CD4-positive, alpha-beta T cell treated with Interleukin-6 for 4 hours (primary cell): ENCODE measurements around the gene COL28A1.
A peak's percentile ranks its signal among the peaks of the same experiment; 100 is the strongest.
"Not testable (repeated sequence)": the region's sequence is repeated elsewhere in the genome, so short reads cannot be mapped to it uniquely, and the experiment has no call there.

Experiments
- DNase-seq: peaks from one replicate; pipeline ENCODE4 v3.0.0-alpha.2; 2020; ENCODE audit warnings: mixed read lengths

COL28A1 gene

DNA sequence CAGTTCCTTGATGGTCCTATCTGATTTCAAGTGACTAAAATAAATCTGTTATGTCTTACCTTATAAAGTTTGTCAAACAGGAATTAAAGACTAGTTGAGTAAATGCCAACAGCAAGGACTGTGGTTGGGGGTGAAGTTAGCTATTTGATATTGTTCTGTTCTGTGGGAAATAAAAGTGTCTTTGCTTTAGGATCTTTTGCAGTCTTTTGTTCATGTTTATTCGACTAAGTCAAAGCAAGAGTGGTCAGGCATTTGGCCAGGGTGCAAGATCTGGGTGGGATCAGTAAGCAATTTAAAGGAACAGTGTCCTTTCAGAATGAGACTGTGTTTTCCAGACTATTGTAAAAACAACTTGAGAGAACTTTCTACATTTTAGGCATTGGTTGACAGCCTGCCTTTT, at the start of gene COL28A1:
Gene COL28A1 (minus strand): TSS at position 183 of the 400 bp plus-strand sequence. CDS start 2,998 bp downstream, outside the sequence.
- no peak for DNase-seq

DNA sequence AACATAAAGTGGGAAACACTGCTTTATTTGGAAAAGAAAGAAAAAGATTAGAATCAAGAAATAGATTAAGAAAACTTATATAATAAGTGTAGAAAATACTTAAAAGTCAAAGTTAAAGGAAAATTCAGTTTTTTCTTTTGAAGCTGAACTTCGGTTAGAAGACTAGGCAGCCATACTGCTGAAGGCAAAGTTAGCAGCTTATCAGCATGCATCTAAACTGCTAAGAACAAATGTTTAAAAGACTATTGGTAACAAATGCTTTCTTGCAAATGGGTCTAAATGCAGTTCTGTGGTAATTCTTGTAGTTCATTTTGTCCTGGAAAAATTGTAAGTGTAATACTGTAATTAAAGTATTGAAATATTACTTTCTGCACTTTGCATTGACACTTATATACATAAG, 49.0 kb upstream of the COL28A1 start:
- no peak for DNase-seq

DNA sequence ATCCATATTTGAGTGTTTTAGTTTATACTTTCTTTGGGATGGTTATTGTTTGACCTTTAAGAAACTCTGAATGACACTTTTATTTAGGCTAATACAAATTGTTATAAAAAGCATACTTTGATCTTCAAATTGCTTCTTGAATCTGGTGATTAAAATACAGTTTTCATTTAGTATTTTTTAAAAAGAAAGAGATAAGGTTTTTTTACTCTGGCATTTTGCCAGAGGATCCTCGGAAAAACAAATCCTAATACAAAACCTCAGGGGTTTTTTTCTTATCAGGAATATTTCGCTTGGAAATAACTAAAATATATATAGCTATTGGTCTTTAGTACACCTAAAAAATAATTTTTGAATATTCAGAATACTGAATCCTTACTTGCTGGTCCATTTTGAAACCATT, 48.1 kb upstream of the COL28A1 start:
- no peak for DNase-seq

DNA sequence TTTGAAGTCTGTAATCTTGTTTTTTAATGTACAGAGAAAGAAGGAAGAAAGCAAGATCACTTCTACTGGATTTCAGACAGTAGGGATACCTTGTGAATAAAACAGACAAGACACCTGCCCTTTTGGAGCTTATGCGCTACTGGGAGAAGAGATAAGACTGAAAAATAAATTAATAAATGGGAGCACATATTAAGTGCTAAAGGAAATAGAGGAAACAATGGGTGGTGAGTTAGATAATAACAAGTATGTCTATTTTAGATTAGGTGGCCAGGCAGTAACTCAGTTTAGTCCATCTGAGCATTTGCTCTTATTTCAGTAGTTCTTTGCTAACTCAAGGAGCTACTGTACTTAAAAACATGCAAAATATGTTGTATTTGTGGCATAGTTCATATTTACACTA, 46.9 kb upstream of the COL28A1 start:
- no peak for DNase-seq

DNA sequence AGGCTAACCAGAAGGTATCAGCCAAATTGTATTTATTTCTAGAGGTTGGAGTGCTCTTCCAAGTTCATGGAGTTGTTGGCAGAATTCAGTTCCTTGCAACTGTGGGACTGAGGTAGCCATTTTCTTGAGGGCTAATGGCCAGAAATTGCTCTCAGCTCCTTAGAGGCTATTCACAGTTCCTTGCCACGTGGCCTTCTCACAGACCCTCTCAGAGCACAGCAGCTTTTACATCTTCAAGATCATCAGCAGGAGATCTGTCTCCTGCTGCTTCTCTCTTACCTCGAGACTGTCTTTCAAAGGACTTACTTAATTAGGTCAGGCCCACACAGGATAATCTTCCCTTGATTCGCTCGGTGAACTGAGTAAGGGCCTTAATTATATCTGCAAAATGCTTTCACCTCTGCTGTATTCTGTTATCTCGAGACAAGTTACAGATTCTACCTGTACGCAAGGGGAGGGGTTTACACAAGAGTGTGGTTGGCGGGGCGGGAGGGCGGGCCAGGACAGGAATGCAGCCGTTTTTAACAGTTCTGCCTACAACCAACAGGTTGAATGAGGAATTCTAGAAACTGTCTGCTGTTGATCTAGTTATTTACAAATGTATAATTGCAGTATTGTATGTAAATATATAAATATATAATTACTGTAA, 46.0 kb upstream of the COL28A1 start:
- no peak for DNase-seq

DNA sequence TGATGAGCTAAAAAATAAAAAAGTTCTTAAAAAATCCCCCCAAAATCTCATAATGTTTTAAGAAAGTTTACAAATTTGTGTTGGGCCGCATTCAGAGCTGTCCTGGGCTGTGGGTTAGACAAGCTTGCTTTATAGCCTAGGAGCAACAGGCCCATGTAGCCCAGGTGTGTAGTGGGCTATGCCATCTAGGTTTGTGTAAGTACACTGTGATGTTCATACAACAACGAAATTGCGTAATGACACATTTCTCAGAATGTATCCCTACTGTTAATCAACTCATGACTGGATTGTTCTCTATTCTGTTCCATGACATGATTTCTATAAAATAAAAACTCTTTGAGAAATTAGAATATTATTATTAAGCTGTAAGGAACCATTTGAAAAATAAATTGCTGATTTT, 44.0 kb upstream of the COL28A1 start:
- no peak for DNase-seq

DNA sequence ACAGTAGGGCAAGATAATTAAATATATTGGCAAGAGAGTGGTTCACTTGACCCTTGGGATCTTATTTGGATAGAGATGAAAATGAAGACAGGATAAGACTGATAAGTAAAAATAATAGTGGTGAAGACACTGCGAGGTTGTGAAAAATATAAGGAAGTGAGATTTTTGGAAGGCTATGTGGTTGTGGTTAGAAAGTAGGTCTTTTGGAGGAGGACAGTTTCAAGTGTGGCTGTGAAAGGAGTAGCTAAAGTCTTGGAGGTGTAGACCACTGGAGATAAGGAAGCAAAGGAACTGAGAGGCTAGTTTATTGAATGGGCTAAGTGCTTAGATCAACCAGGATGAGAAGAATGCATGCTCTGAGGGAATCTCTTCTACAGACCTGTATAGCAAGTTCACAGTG, 42.2 kb upstream of the COL28A1 start:
- no peak for DNase-seq

DNA sequence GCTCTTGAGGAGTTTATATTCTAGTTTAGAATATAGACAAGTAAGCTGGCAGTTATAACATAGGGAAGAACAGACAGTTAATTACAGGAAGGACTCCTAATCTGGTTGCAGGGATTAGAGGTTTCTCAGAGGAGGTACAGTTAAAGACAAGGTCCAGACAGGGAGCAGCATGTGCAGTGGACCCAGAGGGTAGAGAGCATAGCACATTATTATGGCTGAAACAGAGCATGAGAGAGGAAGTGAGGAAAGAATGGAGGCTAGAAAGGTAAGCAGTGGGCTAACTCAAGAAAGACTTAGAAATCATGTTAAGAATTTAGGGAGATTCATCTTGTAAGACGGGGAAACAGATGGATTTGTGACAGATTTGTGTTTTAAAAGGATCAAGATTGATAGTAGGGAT, 40.7 kb upstream of the COL28A1 start:
- no peak for DNase-seq

DNA sequence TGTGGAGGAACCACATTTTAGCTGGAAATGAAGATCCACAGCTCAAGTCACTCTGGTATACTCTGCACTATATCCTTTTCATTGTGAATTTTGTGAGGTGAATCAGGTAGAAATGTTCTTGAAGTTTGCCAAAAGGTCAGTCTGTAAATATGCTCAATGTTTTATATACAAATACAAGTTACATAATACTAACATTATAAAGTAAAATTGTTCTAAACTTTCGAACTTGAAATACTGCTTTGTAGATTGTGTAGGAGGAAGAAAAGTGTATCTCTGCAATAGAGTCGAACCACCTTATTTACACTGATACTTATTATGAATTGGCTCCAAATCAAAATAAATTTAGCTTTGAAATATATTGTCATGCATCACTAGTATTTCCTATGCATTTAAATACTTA, 38.0 kb upstream of the COL28A1 start:
- DNase-seq = no peak

DNA sequence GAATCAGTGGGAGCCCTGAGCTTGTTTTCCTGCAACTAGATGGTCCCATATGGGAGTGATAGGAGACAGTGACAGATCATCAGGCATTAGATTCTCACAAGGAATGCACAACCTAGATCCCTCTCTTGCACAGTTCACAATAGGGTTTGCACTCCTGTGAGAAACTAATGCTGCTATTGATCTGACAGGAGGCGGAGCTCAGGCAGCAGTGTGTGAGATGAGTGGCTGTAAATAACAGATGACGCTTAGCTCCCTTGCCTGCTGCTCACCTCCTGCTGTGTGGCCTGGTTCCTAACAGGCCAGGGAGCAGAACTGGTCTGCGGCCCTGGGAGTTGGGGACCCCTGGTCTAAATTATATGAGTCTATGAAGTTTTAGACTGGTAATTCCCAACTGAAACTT, 34.9 kb upstream of the COL28A1 start:
- no peak for DNase-seq

DNA sequence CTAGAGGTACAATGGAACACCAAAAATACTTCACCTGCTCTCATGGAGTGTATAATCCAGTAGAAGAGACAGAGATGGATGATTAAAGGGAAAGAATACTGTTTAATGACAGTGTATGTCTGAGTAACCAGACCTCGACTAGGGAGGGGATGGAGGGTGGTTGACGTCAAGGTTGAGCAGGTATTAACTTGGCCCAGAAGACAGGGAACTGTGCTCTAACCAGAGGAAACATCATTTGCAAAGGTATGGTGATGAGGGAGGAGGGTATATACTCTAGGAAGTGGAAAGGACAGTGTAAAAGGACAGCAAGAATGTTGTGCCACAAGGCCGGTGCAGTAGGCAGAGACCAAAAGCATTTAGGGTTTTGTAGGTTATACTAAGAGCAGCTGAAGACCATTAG, 33.9 kb upstream of the COL28A1 start:
- DNase-seq = no peak

DNA sequence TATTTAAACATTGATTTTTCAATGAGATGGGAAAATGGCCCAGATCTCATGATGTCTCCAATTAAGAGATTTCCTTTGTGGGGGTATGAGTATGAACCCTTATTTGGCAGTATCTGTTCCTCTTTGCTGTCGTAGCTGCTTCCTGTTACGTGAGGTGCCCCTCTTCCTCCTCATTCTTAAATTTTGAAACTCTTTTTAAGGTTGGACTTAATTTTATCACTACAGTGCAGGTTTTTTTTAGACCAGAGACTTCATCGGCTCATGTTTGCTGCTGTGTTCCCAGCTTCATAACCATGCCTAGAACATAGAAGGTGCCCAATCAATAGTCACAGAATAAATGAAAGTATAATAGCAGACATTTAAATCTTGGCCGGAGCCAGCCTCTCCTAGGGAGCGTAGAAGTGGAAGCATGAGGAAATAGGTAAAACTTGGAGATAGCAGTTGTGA, 33.4 kb upstream of the COL28A1 start:
- peak; percentile 17 for DNase-seq

DNA sequence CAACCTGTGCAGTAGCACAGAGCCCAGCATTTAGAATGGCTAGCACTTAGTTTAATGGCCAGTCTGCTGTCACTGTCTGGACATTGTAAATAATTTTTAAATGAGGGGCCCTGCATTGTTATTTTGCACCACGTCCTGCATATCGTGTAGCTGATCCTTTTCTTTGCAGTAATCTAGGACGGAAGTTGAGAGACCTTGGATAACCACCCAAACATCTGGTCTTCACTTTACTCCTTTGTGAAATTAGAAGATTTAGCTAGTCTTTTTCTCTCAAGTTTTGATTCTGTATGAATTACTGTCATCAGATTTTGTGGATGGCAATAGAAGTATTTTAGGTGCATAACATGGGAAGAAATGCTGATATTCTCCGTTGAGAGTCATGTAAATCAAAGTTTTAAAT, 32.9 kb upstream of the COL28A1 start:
- DNase-seq = no peak

DNA sequence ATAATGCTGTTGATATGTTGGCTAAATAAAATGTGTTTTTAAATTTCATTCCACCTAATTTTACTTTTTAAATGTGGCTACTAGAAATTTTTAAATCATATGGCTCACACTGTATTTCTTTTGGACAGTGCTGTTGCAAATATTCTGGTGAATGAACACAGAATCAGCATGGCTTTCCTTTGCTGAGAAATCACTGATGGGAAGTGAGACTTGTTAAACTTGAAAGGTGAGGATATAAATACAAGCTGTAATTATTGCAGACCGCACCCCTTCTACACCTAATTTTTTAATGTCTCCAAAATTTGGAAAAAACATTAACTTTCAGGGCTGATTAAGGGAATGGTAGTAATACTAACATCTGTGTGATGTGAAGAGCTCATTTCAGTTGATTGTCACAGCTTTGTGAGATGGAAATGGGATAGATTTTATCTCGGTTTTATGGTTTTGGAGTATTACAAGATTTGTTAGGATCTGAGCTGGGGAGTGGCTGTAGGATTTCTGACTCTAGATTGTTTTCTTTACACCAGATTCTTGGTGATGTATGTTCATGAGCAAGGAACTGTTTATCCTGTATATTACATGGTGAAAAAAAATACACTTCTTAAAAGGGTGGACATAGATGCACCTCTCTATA, 32.3 kb upstream of the COL28A1 start:
- DNase-seq = no peak

DNA sequence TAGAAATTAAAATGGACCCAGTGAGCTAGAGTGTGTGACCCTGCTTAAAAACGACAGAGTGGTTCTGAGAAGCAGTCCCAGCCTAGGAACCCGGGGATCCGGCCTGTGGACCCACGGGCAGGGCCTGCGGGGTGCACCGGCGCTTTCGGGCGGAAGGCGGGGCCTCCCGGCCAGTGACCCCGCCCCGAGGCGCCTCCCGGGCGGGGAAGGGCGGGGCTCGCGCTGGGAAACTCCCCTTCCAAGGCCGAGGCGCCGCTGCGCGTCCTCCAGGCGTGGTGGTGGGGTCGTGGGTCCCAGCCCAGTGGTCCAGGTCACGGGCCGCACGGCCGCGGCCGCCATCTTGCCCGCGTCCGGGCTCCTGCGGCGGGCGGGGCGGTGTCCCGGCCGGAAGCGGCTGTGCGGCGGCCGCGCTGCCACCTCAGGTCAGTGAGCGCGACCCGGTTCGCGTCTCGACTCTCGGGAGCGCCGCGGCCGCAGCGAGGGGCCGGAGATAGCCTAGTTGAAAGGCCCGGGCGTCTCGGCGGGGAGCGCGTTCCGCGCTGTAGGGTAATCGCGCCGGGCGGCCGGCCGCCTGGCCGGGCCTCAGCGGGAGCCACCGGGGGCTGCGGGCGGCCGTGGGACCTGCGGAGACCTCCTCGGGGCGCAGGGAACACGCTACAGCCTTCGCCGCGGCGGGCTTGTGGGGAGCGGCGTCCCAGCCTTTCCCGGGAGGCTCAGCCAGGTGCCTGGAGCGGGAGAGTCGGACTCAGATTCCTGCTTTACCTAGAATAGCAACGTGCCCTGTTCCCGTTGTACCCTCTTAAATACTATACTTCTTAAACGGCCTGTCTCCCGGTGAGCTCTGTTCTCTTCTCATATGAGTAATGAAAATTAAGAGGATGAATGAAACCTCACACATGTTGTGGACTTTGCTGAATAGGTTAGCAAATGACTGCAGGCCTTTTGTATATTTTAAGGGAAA, 31.3 kb upstream of the COL28A1 start, which contains the start of gene MIOS:
Gene MIOS (plus strand): TSS at position 234 of the 961 bp plus-strand sequence. CDS start 5,592 bp downstream, outside the sequence.
- DNase-seq = peak; percentile 83

DNA sequence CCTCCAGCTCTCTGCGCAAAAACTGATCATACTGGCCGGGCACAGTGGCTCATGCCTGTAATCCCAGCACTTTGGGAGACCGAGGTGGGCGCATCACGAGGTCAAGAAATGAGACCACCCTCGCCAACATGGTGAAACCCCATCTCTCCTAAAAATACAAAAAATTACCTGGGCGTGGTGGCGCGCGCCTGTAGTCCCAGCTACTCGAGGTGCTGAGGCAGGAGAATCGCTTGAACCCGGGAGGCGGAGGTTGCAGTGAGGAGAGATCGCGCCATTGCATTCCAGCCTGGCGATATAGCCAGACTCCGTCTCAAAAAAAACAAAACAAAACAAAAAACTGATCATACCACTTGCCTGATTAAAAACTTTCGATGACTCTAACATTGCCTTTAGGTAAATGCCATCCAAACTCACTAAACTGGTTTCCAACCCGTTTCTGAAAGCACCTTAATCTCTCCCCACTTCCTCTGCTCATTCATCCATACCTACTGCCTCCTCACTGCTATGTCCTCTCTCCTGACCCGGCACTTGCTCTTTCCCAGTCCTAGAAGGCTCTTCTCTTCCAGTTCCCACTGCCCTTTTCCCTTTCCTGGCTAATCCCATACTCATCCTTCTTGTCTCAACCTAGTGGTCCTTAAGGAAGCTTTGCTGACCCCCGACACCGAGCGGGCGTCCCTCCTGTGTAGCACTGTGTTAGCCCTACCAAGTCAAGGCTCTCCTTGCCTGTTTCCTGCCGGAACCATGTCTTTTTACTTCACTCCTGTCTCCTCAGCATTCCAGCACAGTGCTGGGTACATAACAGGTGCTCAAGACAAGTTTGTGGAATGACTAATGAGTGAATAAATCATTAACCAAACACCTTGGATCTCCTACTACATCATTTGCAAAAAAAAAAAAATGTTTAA, 30.3 kb upstream of the COL28A1 start:
- DNase-seq = no peak

DNA sequence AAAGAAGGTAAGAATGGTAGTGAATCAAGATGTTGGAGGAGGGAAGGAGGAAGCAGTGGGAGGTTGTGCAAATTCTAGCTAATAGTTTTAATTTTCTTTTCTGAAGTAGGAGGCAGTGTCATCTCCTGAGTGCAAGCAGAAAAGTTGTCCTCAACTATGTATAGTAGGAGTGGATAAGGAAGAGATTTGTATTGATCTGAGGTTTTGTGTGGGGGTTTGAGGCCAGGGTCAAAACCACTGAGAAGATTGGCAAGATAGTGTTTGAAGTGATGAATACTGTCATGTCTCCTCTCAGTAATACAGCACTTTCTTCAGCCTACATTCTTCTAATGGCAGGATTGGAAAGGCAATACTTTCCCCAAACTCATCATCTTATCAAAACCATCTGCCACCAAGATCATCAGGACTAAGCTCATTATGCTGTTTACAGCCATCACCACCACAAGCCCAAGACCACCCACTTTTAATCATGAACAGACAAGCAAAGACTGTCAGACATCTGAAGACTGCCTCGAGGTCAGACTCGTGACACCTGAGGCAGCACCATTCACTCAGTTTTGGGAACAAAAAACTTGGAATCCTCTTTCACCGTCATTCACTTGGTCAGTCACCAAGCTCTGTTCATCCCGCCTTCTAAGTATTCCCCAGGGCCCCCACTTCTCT, 29.5 kb upstream of the COL28A1 start:
- DNase-seq = no peak

DNA sequence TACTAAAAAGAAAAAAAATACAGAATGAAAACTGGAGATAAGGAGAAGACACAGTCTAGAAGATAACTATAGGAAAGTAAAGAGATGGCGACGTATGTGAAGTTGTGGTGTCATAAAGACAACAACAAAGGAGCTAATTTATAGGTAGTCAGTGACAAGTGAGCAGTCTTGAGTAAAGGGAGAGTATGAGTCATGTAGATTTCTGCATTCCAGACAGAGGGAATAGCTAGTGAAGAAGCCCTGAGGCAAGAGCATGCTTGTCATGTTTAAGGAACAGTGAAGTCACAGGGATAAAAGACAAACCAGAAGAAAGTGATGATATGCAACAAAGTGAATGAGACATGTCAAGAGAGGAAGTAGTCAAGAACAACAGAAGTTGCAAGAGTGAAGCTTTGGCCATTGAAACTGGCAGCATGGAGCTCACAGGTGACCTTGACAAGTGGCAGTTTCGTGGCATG, 28.7 kb upstream of the COL28A1 start:
- DNase-seq = no peak

DNA sequence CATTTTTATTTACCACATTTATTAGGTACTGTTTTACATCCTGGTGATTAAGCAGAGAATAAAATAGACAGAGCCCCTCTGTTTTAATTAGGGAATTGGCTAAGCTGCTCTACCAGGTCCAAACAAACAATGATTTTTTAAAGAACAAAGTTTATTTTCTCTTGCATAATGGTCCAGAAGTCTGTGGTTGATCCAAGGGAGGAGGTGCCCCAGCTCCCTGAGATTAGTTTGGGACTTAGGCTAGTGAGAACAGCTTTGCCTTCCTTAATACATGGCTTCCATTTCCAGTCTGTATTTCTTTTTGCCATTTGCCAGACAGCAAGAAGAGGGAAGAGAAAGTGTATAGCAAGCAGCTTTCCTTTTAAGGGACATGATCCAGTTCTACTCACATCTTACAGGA, 28.1 kb upstream of the COL28A1 start:
- no peak for DNase-seq

DNA sequence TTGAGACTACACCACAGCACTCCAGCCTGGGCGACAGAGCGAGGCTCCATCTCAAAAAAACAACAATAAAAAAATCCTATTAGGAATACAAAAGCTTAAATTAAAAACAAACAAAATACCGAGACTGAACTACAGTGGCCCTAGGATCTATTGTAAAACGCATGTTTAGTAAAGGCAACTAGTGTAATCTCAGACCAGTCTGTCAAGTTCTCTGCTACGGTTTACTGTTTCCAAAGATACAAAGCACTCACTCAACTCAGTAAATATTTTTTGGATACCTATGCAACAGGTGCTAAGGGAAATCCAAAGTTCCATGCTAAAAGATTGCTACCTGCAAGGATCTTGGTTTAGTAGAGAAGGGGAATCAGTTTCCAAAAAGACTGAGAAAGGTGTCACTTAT, 27.6 kb upstream of the COL28A1 start:
- no peak for DNase-seq

DNA sequence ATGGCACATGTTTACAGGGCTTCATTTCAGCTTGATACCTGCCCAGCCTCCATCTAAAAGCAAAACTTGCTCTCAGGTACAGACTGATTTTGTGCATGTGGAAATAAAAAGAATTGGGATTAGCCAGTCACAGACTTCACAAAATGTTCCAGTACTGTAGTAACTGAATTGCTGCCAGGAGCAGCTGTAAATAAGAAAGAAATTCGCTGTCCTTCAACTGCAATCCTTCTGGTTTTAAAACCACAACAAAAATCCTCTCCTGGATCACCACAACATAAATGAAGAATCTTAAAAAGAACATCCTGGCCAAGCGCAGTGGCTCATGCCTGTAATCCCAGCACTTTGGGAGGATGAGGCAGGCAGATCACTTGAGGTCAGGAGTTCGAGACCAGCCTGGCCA, 27.1 kb upstream of the COL28A1 start:
- DNase-seq = no peak

DNA sequence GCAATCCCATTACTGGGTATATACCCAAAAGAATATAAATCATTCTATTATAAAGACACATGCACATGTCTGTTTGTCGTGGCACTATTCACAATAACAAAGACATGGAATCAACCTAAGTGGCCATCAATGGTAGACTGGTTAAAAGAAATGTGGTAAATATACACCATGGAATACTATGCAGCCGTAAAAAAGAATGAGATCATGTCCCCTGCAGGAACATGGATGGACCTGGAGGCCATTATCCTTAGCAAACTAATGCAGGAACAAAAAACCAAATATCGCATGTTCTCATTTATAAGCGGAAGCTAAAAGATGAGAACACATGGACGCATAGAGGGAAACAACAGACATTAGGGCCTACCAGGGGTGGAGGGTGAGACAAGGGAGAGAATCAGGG, 25.9 kb upstream of the COL28A1 start:
- DNase-seq = not testable (repeated sequence)
